Smooth muscle cell of the pulmonary artery (primary cell): ENCODE measurements around the gene CDC25C. TPM values are rescaled to one million over a fixed set of nuclear protein-coding genes. Genes with fewer than 3 reads are reported as not detected.

ENCODE experiments used
- total RNA-seq: library from RNA; depleted of rRNA; stranded (reverse); fragments of >200 nt; gene quantifications from 2 replicates; pipeline ENCODE4 v1.2.3, GENCODE V29; 2014

Gene CDC25C
- 0.69 and 1.8 TPM in 2 replicates for total RNA-seq

GRCh38 chr5:138331449-138332368, at the start of gene CDC25C:
Gene CDC25C (minus strand): TSS chr5:138331804. CDS start chr5:138331180, 624 bp downstream.

DNA sequence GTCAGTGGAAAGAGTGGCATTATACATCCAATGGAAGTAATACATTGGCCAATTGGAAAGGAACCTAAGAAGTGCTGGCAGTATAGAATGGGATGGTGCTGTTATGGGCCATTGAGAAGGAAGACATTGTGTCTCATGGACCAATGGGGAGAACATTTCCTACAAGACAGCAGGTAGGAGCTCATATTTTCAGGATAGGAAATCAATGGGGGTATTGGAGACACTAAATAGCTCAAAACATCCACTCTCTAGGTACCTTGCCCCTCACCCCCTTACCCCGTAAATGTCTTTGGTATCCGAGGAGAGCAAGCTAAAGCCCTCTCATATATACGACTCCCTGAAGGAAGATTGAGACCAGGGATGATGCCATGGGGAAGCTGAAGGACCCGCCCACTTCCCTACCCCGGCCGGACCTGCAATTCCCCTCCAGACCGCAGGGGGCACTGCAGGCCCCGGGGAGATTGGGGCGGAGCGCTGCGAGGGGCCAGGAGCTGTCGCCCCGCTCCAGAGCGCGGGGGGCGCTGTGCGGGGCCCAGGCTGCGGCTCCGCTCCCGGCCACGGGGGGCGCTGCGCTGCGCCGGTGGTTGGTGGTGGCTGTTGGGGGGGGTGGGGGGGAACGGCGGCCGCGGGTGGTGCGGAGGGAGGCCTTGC, 20.6 kb upstream of the CDC25C start, which contains the start of gene KDM3B:
KDM3B (plus strand) TSS at position 615 of the 651 bp plus-strand sequence. CDS start 111 bp downstream, outside the sequence.

DNA sequence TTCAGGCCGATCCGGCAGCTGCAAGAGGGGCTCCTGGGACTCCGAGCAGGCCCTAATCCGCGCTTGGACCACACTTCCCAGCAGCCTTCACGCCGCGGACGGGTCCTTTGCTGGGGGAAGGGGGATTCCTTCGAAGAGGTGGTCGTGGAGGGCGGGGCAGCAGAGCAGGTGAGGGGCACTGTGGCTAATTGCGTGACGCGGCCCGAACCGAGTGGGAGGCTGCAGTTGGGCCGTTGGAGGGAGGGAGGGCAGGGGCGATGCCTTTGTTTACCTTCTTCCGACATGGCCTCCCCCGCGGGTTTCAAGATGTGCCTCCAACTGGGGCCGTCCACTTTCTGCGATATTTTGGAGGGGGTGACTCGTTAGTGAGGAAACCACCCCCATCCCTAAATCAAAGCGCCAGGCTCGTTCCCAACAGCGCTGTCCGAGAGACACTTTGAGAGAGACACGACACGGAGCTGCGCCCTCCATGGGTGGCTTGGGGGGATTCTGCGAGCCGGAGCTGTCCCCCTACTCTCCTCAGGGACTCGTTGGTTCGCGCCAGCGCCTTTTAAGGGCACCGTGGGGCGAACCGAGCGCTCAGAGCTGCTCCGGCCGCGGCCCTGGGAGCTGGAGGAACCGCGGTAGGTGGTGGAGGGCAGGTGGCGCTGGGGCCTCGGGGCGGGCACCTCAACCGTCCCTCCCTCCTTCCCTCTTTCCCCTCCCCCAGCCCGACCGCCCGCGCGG, 6.2 kb upstream of the CDC25C start, which contains the start of gene FAM53C:
FAM53C (plus strand) TSS at position 582 of the 726 bp plus-strand sequence. CDS start 3,070 bp downstream, outside the sequence.

DNA sequence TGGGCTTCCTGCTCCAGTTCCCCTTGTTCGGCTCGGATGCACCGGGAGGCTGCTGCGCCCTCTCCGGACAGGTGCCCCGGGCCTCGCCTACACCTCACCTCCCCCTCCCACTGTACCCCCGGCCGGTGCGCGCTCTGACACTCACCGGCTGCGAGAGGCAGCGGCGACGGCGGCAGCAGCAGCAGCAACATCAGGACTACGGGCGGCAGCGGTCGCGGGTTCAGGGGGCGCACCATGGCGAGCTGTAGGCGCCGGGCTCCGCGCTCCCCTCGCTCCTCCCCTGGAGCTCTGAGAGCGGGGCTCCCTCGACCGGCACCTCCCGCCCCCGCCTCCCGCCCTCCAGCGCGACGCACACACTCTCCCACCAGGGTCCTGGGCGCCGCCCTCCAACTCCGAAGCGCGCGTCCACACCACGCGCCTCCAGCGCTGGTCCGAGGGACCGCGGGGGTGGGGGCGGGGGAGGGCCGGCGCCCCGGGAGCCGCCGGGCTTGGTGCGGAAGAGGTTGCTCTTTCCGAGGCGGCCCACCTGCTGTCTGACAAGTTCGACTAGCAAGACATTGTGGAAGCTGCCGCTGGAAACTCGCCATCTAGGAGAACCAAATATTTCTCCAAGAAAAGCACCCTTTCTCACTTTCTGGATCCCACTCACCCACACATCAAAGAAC, 57.3 kb downstream of the CDC25C start, which contains the start of gene GFRA3:
GFRA3 (minus strand) TSS at position 433 of the 665 bp plus-strand sequence; CDS start at position 236, 197 bp downstream.

Other genes starting within 250 kb of the CDC25C start
- not detected in 2 replicates for gene WNT8A, start 247.8 kb downstream of the CDC25C start, total RNA-seq
- gene NME5, start 192.4 kb downstream of the CDC25C start, total RNA-seq, result 2.5 and 2.7 TPM in 2 replicates
- gene BRD8, start 153.2 kb downstream of the CDC25C start, total RNA-seq, result 29.1 and 38.6 TPM in 2 replicates
- 8.9 and 21.6 TPM in 2 replicates for gene KIF20A, start 152.7 kb downstream of the CDC25C start, total RNA-seq
- 19.5 and 21.6 TPM in 2 replicates for gene CDC23, start 118.5 kb downstream of the CDC25C start, total RNA-seq
- gene GFRA3, start 57.2 kb downstream of the CDC25C start, total RNA-seq, result 0.03 TPM in 1 of 2 replicates, not detected in the other
- 26.6 and 28.0 TPM in 2 replicates for gene FAM53C, start 6.5 kb upstream of the CDC25C start, total RNA-seq
- gene KDM3B, start 20.9 kb upstream of the CDC25C start, total RNA-seq, result 36.8 and 45.2 TPM in 2 replicates
- 11.2 and 29.8 TPM in 2 replicates for gene REEP2, start 107.3 kb upstream of the CDC25C start, total RNA-seq
- gene EGR1, start 133.7 kb upstream of the CDC25C start, total RNA-seq, result 3.8 and 7.8 TPM in 2 replicates
- gene ETF1, start 211.4 kb upstream of the CDC25C start, total RNA-seq, result 120 and 126 TPM in 2 replicates
- gene HSPA9, start 243.6 kb upstream of the CDC25C start, total RNA-seq, result 293 and 469 TPM in 2 replicates